Measurements from ENCODE around the gene ERRFI1. TPM values are rescaled to one million over a fixed set of nuclear protein-coding genes. Genes with fewer than 3 reads are reported as not detected.

The ERRFI1 gene
- total RNA-seq, 1 donor from 2014 or later, result 92.8 TPM

GRCh38 chr1:8010080-8010664 is 15.9 kb downstream of the ERRFI1 start:
- no peak overlapping the region for H3K27ac ChIP-seq
- no peak for ATAC-seq
- no peak for TF ChIP-seq CTCF (IDR thresholded peaks at IDR 0.05)
- no peak for DNase-seq
- no peak overlapping the region for H3K4me3 ChIP-seq
- peaks cover 24% of the 10 kb centered on the region for H3K4me1 ChIP-seq
- intact Hi-C loops (cut with DNase I), result no loop called here
- H3K9me3 ChIP-seq, result no peaks in the 10 kb centered on the region
- H3K27me3 ChIP-seq, result no peaks in the 10 kb centered on the region
- peaks cover 51% of the 10 kb centered on the region for H3K36me3 ChIP-seq

GRCh38 chr1:8009043-8010002 is 16.8 kb downstream of the ERRFI1 start:
- Histone ChIP-seq H3K27me3 (no peaks in the 10 kb centered on the region), H3K4me1 (peaks cover 23% of the 10 kb centered on the region), H3K4me3 (no peak overlapping the region), H3K27ac (no peak overlapping the region), H3K9me3 (no peaks in the 10 kb centered on the region), H3K36me3 (peaks cover 45% of the 10 kb centered on the region)
- TF ChIP-seq CTCF (IDR thresholded peaks at IDR 0.05), result no peak
- intact Hi-C loops (cut with DNase I), result no loop called here
- DNase-seq (no peak), ATAC-seq (no peak)

- Histone ChIP-seq H3K27me3 (no peaks in the 10 kb centered on the region), H3K36me3 (peaks cover 16% of the 10 kb centered on the region), H3K4me1 (peaks cover 40% of the 10 kb centered on the region), H3K4me3 (no peak overlapping the region), H3K27ac (peak overlapping the region; percentile 83), H3K9me3 (no peaks in the 10 kb centered on the region)
- no peak for TF ChIP-seq CTCF (IDR thresholded peaks at IDR 0.05)
- no peak for ATAC-seq
- intact Hi-C loops (cut with DNase I), result no loop called here
- no peak for DNase-seq
Observed at GRCh38 chr1:8006037-8006963, 19.8 kb downstream of the ERRFI1 start.

- intact Hi-C loops (cut with DNase I), result no loop called here
- ATAC-seq (peak; percentile 92), DNase-seq (peak; percentile 78)
- Histone ChIP-seq H3K9me3 (no peaks in the 10 kb centered on the region), H3K4me1 (peaks cover 40% of the 10 kb centered on the region), H3K27me3 (no peaks in the 10 kb centered on the region), H3K36me3 (peaks cover 5% of the 10 kb centered on the region), H3K4me3 (no peak overlapping the region), H3K27ac (peak overlapping the region; percentile 83)
- TF ChIP-seq CTCF (IDR thresholded peaks at IDR 0.05), result no peak
Observed at GRCh38 chr1:8004803-8005573, 21.1 kb downstream of the ERRFI1 start.
